Measurements from ENCODE around the gene G2E3.
"Not testable (repeated sequence)": the region's sequence is repeated elsewhere in the genome, so short reads cannot be mapped to it uniquely, and the experiment has no call there.

G2E3 gene

DNA sequence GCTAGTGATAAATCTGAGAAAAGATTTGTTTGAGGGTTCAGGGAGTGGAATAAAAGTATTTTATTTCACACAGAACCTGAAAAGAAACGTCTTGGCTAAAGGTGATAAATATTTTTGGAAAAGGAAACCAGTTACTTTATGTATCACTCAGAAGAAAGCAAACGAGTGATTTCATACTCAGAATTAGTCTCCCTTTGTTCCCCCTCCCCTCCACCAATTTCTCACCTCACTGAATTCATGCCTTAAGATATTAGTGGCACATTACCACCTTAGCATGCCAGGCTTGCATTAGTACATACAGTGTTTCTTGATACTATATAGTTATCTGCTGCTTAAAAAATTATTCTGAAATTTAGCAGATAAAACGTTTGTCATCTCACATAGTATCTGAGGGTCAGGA lies 28.2 kb downstream of the G2E3 start:
- DNase-seq (ENCODE audit: insufficient read length, low spot score) (no peak), FAIRE-seq (no peak)
- no peak for TF ChIP-seq POLR2A (IDR thresholded peaks at IDR 0.05; ENCODE audit: low read depth, low read length)
- no peak for TF ChIP-seq SPI1 (IDR thresholded peaks at IDR 0.05; ENCODE audit: low read depth, low read length)
- TF ChIP-seq POU2F2 (IDR thresholded peaks at IDR 0.05; ENCODE audit: low read depth, low read length): no peak
- no peak for TF ChIP-seq PAX5 (IDR thresholded peaks at IDR 0.05; ENCODE audit: insufficient read depth, low read length, severe bottlenecking)
- TF ChIP-seq POLR2AphosphoS5 (IDR thresholded peaks at IDR 0.05; ENCODE audit: low read depth, low read length): no peak
- TF ChIP-seq TAF1 (IDR thresholded peaks at IDR 0.05; ENCODE audit: low read depth, low read length): no peak

DNA sequence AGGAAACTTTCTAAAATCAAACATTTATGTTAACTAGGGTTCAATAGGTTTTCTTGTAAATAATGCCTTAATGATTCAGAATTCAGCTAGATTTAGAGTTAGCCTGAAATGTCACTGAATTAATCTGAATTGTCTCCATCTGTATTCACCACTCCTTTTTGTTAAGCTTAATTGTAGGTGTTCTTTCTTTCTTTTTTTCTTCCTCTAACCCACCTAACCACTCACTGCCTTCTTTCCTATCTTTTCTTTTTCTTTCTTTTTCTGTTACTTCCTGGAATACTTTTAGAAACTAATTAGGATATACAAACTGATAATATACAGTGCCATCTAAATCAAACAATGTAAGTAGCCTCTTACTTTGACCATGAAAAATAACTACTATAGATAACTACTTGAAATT lies 29.9 kb downstream of the G2E3 start:
- no peak for TF ChIP-seq TAF1 (IDR thresholded peaks at IDR 0.05; ENCODE audit: low read depth, low read length)
- no peak for TF ChIP-seq POLR2AphosphoS5 (IDR thresholded peaks at IDR 0.05; ENCODE audit: low read depth, low read length)
- no peak for TF ChIP-seq SPI1 (IDR thresholded peaks at IDR 0.05; ENCODE audit: low read depth, low read length)
- TF ChIP-seq POLR2A (IDR thresholded peaks at IDR 0.05; ENCODE audit: low read depth, low read length): no peak
- TF ChIP-seq PAX5 (IDR thresholded peaks at IDR 0.05; ENCODE audit: insufficient read depth, low read length, severe bottlenecking): no peak
- TF ChIP-seq POU2F2 (IDR thresholded peaks at IDR 0.05; ENCODE audit: low read depth, low read length): no peak
- DNase-seq (ENCODE audit: insufficient read length, low spot score) (no peak), FAIRE-seq (no peak)

DNA sequence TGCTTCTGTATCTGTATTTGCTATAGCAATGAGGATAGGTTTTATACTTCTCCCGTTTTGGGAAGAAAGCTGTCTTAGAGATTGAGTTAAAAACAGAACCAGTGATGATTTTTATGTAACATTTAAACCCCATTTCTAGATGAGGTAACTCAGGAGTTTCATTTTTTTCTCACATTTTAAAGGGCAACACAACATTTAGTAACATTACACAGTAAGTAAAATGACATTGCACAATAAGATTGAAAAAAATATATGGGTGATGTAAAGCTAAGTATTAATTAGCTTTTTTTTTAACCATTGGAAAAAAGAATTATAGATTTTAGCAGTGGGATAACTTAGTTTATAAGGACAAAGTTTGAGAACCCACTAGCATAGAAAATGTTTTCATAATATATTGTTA lies 38.0 kb downstream of the G2E3 start:
- TF ChIP-seq POLR2A (IDR thresholded peaks at IDR 0.05; ENCODE audit: low read depth, low read length): no peak
- TF ChIP-seq POLR2AphosphoS5 (IDR thresholded peaks at IDR 0.05; ENCODE audit: low read depth, low read length): no peak
- no peak for TF ChIP-seq TAF1 (IDR thresholded peaks at IDR 0.05; ENCODE audit: low read depth, low read length)
- no peak for TF ChIP-seq POU2F2 (IDR thresholded peaks at IDR 0.05; ENCODE audit: low read depth, low read length)
- no peak for TF ChIP-seq SPI1 (IDR thresholded peaks at IDR 0.05; ENCODE audit: low read depth, low read length)
- no peak for TF ChIP-seq PAX5 (IDR thresholded peaks at IDR 0.05; ENCODE audit: insufficient read depth, low read length, severe bottlenecking)
- DNase-seq (ENCODE audit: insufficient read length, low spot score) (no peak), FAIRE-seq (no peak)

DNA sequence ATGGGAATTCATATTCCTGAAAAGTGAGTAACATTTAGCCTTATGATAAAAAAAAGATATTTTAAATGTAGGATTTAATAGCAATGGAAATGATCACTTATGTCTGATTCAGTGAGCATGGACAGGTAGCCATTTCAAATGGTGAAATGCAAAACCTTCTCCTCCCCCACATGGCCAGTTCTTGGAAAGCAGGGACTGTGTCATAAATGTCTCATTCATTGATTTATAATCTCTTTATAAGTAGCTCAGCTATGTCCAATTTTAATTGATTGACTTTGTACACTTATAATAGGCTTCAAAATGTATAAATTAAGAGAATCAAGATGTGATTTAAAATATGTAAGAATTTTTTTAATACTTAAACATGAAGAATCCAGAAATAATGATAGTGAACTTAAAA lies 38.5 kb downstream of the G2E3 start:
- TF ChIP-seq SPI1 (IDR thresholded peaks at IDR 0.05; ENCODE audit: low read depth, low read length): no peak
- no peak for TF ChIP-seq TAF1 (IDR thresholded peaks at IDR 0.05; ENCODE audit: low read depth, low read length)
- no peak for TF ChIP-seq POLR2A (IDR thresholded peaks at IDR 0.05; ENCODE audit: low read depth, low read length)
- TF ChIP-seq PAX5 (IDR thresholded peaks at IDR 0.05; ENCODE audit: insufficient read depth, low read length, severe bottlenecking): no peak
- TF ChIP-seq POU2F2 (IDR thresholded peaks at IDR 0.05; ENCODE audit: low read depth, low read length): no peak
- no peak for TF ChIP-seq POLR2AphosphoS5 (IDR thresholded peaks at IDR 0.05; ENCODE audit: low read depth, low read length)
- DNase-seq (ENCODE audit: insufficient read length, low spot score) (no peak), FAIRE-seq (no peak)

DNA sequence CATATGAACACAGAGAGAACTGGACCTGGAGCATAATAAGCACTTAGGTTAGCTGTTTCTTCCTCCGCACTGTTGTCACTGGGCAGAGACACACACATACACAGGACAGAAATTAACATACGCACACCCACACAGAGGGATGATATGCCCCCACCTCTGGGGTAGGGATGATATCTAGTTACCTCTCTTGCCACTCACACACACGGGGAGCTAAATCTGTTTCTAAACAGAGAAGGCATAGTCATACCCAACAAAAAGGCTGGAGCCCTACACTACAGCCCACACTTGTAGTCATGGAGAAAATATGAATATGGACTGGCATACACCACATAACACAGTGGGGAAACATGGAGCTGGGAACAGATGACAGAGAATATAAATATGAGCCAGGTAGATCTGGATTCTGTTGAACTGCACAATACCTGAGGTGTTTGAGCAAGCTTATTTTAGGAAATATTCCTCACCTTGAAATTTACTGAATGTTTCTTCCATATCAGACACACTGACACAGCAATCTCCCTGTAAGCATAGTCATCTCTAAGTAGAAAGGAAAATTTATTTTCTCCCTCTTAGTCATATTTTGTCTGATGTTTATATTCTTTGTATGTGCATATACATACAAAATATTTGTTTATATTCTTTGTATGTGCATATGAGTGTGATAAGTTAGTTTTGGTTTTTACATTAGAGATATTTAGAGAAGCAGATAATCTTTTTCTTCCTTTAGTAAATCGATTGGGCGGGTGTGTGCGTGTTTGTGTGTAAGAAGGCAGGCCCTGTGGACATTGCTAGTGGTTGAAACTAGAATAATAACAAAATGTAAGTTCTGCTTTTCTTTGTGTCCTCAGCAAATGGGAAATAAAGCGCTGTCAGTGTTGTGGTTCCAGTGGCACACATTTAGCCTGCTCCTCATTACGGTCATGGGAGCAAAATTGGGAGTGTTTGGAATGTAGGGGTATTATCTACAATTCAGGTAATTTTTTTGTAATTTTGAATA lies 42.3 kb downstream of the G2E3 start:
- TF ChIP-seq POLR2AphosphoS5 (IDR thresholded peaks at IDR 0.05; ENCODE audit: low read depth, low read length) (no peak), SPI1 (IDR thresholded peaks at IDR 0.05; ENCODE audit: low read depth, low read length) (no peak), TAF1 (IDR thresholded peaks at IDR 0.05; ENCODE audit: low read depth, low read length) (no peak), PAX5 (IDR thresholded peaks at IDR 0.05; ENCODE audit: insufficient read depth, low read length, severe bottlenecking) (no peak), POU2F2 (IDR thresholded peaks at IDR 0.05; ENCODE audit: low read depth, low read length) (no peak), POLR2A (IDR thresholded peaks at IDR 0.05; ENCODE audit: low read depth, low read length) (no peak)
- FAIRE-seq: peak; percentile 48
- no peak for DNase-seq (ENCODE audit: insufficient read length, low spot score)

DNA sequence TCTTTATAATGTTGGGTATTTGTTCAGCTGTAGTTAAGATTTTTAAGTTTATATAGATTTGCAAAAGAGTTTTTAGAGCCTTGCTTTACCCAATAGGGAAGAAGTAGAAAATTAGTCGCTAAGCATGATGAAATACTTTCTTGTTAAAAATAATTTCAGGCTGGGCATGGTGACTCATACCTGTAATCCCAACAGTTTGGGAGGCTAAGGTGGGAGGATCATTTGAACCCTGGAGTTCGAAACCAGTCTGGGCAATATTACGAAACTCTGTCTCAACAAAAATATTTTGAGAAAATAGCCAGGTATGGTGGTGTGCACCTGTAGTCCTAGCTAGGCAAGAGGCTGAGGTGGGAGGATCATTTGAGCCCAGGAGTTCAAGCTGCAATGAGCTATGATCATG lies 44.4 kb downstream of the G2E3 start:
- TF ChIP-seq POU2F2 (IDR thresholded peaks at IDR 0.05; ENCODE audit: low read depth, low read length) (no peak), POLR2AphosphoS5 (IDR thresholded peaks at IDR 0.05; ENCODE audit: low read depth, low read length) (no peak), POLR2A (IDR thresholded peaks at IDR 0.05; ENCODE audit: low read depth, low read length) (no peak), PAX5 (IDR thresholded peaks at IDR 0.05; ENCODE audit: insufficient read depth, low read length, severe bottlenecking) (no peak), SPI1 (IDR thresholded peaks at IDR 0.05; ENCODE audit: low read depth, low read length) (no peak), TAF1 (IDR thresholded peaks at IDR 0.05; ENCODE audit: low read depth, low read length) (no peak)
- DNase-seq (ENCODE audit: insufficient read length, low spot score) (no peak), FAIRE-seq (no peak)

DNA sequence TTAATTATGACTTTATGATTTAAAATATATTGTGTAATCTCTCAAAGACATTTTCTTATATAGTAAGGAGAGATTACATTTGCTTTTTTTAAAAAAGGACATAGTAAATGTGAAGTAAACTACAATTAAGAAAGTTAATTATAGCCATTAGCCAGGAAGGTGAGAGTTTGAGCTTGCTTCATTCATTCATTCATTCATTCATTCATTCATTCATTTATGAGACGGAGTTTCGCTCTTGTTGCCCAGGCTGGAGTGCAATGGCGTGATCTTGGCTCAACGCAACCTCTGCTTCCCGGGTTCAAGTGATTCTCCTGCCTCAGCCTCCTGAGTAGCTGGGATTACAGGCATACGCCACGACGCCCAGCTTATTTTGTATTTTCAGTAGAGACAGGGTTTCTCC lies 45.7 kb downstream of the G2E3 start:
- FAIRE-seq; DNase-seq (ENCODE audit: insufficient read length, low spot score): not testable (repeated sequence)

DNA sequence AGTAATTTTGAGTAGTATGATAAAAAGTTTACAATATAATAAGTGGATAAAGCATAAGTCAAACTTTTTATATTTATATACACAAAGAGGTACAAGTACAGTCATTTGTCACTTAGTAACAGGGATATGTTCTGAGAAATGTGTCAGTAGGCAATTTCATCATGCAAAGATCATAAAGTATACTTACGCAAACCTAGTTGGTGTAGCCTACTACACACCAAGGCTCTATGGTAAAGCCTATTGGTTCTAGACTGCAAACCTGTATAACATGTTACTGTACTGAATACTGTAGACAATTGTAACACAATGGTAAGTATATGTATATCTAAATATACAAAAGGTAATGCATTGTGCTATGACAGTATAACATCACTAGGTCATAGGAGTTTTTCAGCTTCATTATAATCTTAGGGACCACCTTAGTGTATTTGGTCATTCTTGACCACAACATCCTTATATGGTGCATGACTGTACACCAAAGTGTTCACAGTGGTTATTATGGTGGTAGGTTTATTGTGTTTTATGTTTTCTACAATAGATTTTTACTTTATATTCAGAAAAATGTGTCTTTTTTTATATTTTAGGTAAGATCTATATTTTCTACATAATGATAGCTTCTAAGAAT lies 48.3 kb downstream of the G2E3 start:
- DNase-seq (ENCODE audit: insufficient read length, low spot score): no peak
- FAIRE-seq: no peak
- TF ChIP-seq PAX5 (IDR thresholded peaks at IDR 0.05; ENCODE audit: insufficient read depth, low read length, severe bottlenecking) (no peak), SPI1 (IDR thresholded peaks at IDR 0.05; ENCODE audit: low read depth, low read length) (no peak), POLR2A (IDR thresholded peaks at IDR 0.05; ENCODE audit: low read depth, low read length) (no peak), POU2F2 (IDR thresholded peaks at IDR 0.05; ENCODE audit: low read depth, low read length) (no peak), POLR2AphosphoS5 (IDR thresholded peaks at IDR 0.05; ENCODE audit: low read depth, low read length) (no peak), TAF1 (IDR thresholded peaks at IDR 0.05; ENCODE audit: low read depth, low read length) (no peak)

DNA sequence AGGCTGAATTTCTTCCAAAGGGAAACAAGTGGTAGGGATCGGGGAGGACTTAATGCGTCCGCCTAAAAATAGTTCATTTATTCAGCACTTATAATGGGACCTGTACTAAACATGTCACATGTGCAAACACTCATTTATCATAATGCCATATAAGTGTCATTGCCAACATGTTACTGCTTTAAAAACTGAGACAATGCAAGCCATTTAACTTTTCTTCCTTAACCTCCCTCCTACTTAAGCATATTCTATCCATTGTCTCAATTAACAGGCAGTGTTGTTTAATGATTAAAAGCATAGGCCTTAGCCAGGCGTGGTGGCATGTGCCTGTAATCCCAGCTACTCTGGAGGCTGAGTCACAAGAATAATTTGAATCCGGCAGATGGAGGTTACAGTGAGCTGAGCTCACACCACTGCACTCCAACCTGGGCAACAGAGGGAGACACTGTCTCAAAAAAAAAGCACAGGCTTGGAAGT lies 49.6 kb downstream of the G2E3 start:
- DNase-seq (ENCODE audit: insufficient read length, low spot score) (no peak), FAIRE-seq (peak; percentile 5)
- no peak for TF ChIP-seq TAF1 (IDR thresholded peaks at IDR 0.05; ENCODE audit: low read depth, low read length)
- no peak for TF ChIP-seq SPI1 (IDR thresholded peaks at IDR 0.05; ENCODE audit: low read depth, low read length)
- no peak for TF ChIP-seq PAX5 (IDR thresholded peaks at IDR 0.05; ENCODE audit: insufficient read depth, low read length, severe bottlenecking)
